Activated CD8-positive, alpha-beta memory T cell treated with anti-CD3 and anti-CD28 coated beads, Interleukin-2, amount 50 U/mL, for 4 hours (primary cell): Measurements from ENCODE around the gene GALNT10.

Experiments
- DNase-seq: peaks from one replicate; pipeline ENCODE4 v3.0.0-alpha.2; 2020

The GALNT10 gene

GRCh38 chr5:154268073-154268472, 77.5 kb downstream of the GALNT10 start:
- no peak for DNase-seq

- DNase-seq = no peak
These were observed 78.9 kb downstream of the GALNT10 start for GRCh38 chr5:154269414-154269813.

- no peak for DNase-seq
These were observed 80.9 kb downstream of the GALNT10 start for GRCh38 chr5:154271466-154271865.

- no peak for DNase-seq
These were observed 81.5 kb downstream of the GALNT10 start for GRCh38 chr5:154271936-154272514.

- no peak for DNase-seq
These were observed 82.6 kb downstream of the GALNT10 start for GRCh38 chr5:154273028-154273617.

GRCh38 chr5:154273963-154274827, 83.7 kb downstream of the GALNT10 start:
- no peak for DNase-seq

GRCh38 chr5:154274828-154275185, 84.3 kb downstream of the GALNT10 start:
- DNase-seq = no peak

GRCh38 chr5:154275566-154275965, 85.0 kb downstream of the GALNT10 start:
- no peak for DNase-seq

GRCh38 chr5:154276261-154276972, 85.9 kb downstream of the GALNT10 start:
- no peak for DNase-seq

GRCh38 chr5:154276973-154277331, 86.4 kb downstream of the GALNT10 start:
- no peak for DNase-seq

- no peak for DNase-seq
These were observed 87.0 kb downstream of the GALNT10 start for GRCh38 chr5:154277499-154277898.

GRCh38 chr5:154278186-154278585, 87.7 kb downstream of the GALNT10 start:
- DNase-seq = no peak

- no peak for DNase-seq
These were observed 88.4 kb downstream of the GALNT10 start for GRCh38 chr5:154278908-154279307.

- no peak for DNase-seq
These were observed 93.9 kb downstream of the GALNT10 start for GRCh38 chr5:154284433-154284832.

GRCh38 chr5:154285661-154286408, 95.3 kb downstream of the GALNT10 start:
- no peak for DNase-seq

GRCh38 chr5:154286557-154286956, 96.0 kb downstream of the GALNT10 start:
- DNase-seq = no peak

- no peak for DNase-seq
These were observed 96.6 kb downstream of the GALNT10 start for GRCh38 chr5:154287136-154287535.

- no peak for DNase-seq
These were observed 97.6 kb downstream of the GALNT10 start for GRCh38 chr5:154288145-154288544.

GRCh38 chr5:154291917-154292316, 101.4 kb downstream of the GALNT10 start:
- DNase-seq = no peak

- no peak for DNase-seq
These were observed 102.7 kb downstream of the GALNT10 start for GRCh38 chr5:154293219-154293618.

- DNase-seq = no peak
These were observed 105.0 kb downstream of the GALNT10 start for GRCh38 chr5:154295551-154295950.

- DNase-seq = no peak
These were observed 106.1 kb downstream of the GALNT10 start for GRCh38 chr5:154296525-154297159.
